Smooth muscle cell (in vitro differentiated cells): ENCODE data around the gene C10orf95. TPM values are rescaled to one million over a fixed set of nuclear protein-coding genes. Genes with fewer than 3 reads are reported as not detected.
A peak's percentile ranks its signal among the peaks of the same experiment; 100 is the strongest.

Experiments
- DNase-seq: peaks from one replicate; lab custom pipeline; 2025; ENCODE audit not compliant: unreplicated experiment; lab: John Stamatoyannopoulos, UW
- H2AFZ ChIP-seq: fragments of 200-600 bp; sonication (generic); 2 replicates; pipeline ENCODE4 v1.6.0; 2016; ENCODE audit warnings: antibody characterized with exemption, low read depth, mild to moderate bottlenecking
- H3F3A ChIP-seq: fragments of 200-600 bp; sonication (generic); 2 replicates; pipeline ENCODE4 v1.6.0; 2017; ENCODE audit warnings: antibody characterized with exemption, low read depth
- H3K27ac ChIP-seq: fragments of 200-600 bp; sonication (generic); 2 replicates; pipeline ENCODE4 v1.5.1; 2016; ENCODE audit warnings: low read depth, mild to moderate bottlenecking
- H3K27me3 ChIP-seq: fragments of 200-600 bp; sonication (generic); 2 replicates; pipeline ENCODE4 v1.6.1; 2016; ENCODE audit warnings: low read depth, mild to moderate bottlenecking
- H3K36me3 ChIP-seq: fragments of 200-600 bp; sonication (generic); 2 replicates; pipeline ENCODE4 v1.5.1; 2016; ENCODE audit warnings: low read depth
- H3K4me1 ChIP-seq: fragments of 200-600 bp; sonication (generic); 2 replicates; pipeline ENCODE4 v1.5.1; 2016; ENCODE audit warnings: low read depth
- H3K4me2 ChIP-seq: fragments of 200-600 bp; sonication (generic); 2 replicates; pipeline ENCODE4 v1.6.0; 2016; ENCODE audit warnings: mild to moderate bottlenecking
- H3K4me3 ChIP-seq: fragments of 200-600 bp; sonication (generic); 2 replicates; pipeline ENCODE4 v1.5.1; 2016; ENCODE audit warnings: mild to moderate bottlenecking
- H3K79me2 ChIP-seq: fragments of 200-600 bp; sonication (generic); 2 replicates; pipeline ENCODE4 v1.6.0; 2016; ENCODE audit warnings: low read depth, mild to moderate bottlenecking
- H3K9ac ChIP-seq: fragments of 200-600 bp; sonication (generic); 2 replicates; pipeline ENCODE4 v1.6.0; 2016; ENCODE audit warnings: low read depth
- H3K9me3 ChIP-seq: fragments of 200-600 bp; sonication (generic); replicated peaks from 2 replicates; pipeline ENCODE4 v1.5.1; 2016; ENCODE audit warnings: low read depth
- H4K20me1 ChIP-seq: fragments of 200-600 bp; sonication (generic); 2 replicates; pipeline ENCODE4 v1.6.0; 2016; ENCODE audit warnings: low read depth
- CTCF ChIP-seq: fragments of 200-600 bp; sonication (generic); IDR thresholded peaks from 2 replicates; pipeline ENCODE4 v1.5.1; 2017; ENCODE audit warnings: borderline replicate concordance, mild to moderate bottlenecking, antibody characterized with exemption; ENCODE audit not compliant: insufficient read depth, poor library complexity, severe bottlenecking
- WGBS: methylation state at CpG from one replicate; pipeline ENCODE4 v1.1.7; 2016; ENCODE audit warnings: low lambda C conversion rate; 5-methylcytosine and 5-hydroxymethylcytosine counted together
- polyA plus RNA-seq: library from polyadenylated mRNA; unstranded; fragments of >200 nt; fragmentation: Nextera tagmentation; extraction: Ambion mirVana; gene quantifications from 2 replicates; pipeline ENCODE4 v1.2.1, GENCODE V29; 2016
- total RNA-seq: library from RNA; depleted of rRNA; stranded (reverse); fragments of >200 nt; gene quantifications from 2 replicates; pipeline ENCODE4 v1.2.3, GENCODE V29; 2014

C10orf95 gene
- total and polyA plus RNA-seq, 2 experiments from 2014 or later = 0.62 TPM; not detected in 1

- peak overlapping the region; percentile 98 for H3K4me2 ChIP-seq
- DNase-seq = no peak
- peak overlapping the region; percentile 58 for H3K27ac ChIP-seq
- WGBS = 1% methylated on average over 21 of the region's 21 CpGs
- TF ChIP-seq CTCF = no peak
- peak overlapping the region; percentile 86 for H3K4me3 ChIP-seq
- H3F3A ChIP-seq = peaks cover 11% of the 10 kb centered on the region
- H3K79me2 ChIP-seq = peaks cover 5% of the 10 kb centered on the region
- H3K9ac ChIP-seq = no peak overlapping the region
- peaks cover 20% of the 10 kb centered on the region for H3K4me1 ChIP-seq
- H3K9me3 ChIP-seq = no peaks in the 10 kb centered on the region
- H3K36me3 ChIP-seq = no peaks in the 10 kb centered on the region
- peaks cover 9% of the 10 kb centered on the region for H4K20me1 ChIP-seq
- peak overlapping the region; percentile 97 for H2AFZ ChIP-seq
- H3K27me3 ChIP-seq = peaks cover 23% of the 10 kb centered on the region
Measured at GRCh38 chr10:102420181-102420713, 31.1 kb downstream of the C10orf95 start.

- TF ChIP-seq CTCF = no peak
- H3K4me2 ChIP-seq = peak overlapping the region; percentile 98
- no peak overlapping the region for H3K27ac ChIP-seq
- H3K9me3 ChIP-seq = no peaks in the 10 kb centered on the region
- peak overlapping the region; percentile 86 for H3K4me3 ChIP-seq
- peaks cover 23% of the 10 kb centered on the region for H3K27me3 ChIP-seq
- H3K4me1 ChIP-seq = peaks cover 25% of the 10 kb centered on the region
- H3K9ac ChIP-seq = no peak overlapping the region
- WGBS = 2% methylated on average over 35 of the region's 54 CpGs
- peaks cover 9% of the 10 kb centered on the region for H4K20me1 ChIP-seq
- H3K36me3 ChIP-seq = no peaks in the 10 kb centered on the region
- peak overlapping the region; percentile 97 for H2AFZ ChIP-seq
- peaks cover 5% of the 10 kb centered on the region for H3K79me2 ChIP-seq
- peak; percentile 39 for DNase-seq
- peaks cover 11% of the 10 kb centered on the region for H3F3A ChIP-seq
Measured at GRCh38 chr10:102419269-102420180, 31.8 kb downstream of the C10orf95 start.

GRCh38 chr10:102418622-102419268 is 32.6 kb downstream of the C10orf95 start, which contains the start of gene PSD:
Gene PSD (minus strand): TSS chr10:102418785. CDS start chr10:102417038, 1,747 bp downstream.
- Histone ChIP-seq H3K27me3 (peaks cover 23% of the 10 kb centered on the region), H2AFZ (no peak within 1 kb of the TSS), H3K36me3 (no peaks in the 10 kb centered on the region), H3K79me2 (peaks cover 5% of the 10 kb centered on the region), H3K27ac (no peak within 1 kb of the TSS), H4K20me1 (peaks cover 9% of the 10 kb centered on the region), H3K4me3 (peak within 1 kb of the TSS; percentile 86), H3F3A (peaks cover 11% of the 10 kb centered on the region), H3K4me1 (peaks cover 32% of the 10 kb centered on the region), H3K9ac (no peak within 1 kb of the TSS), H3K9me3 (no peaks in the 10 kb centered on the region), H3K4me2 (peak within 1 kb of the TSS; percentile 98)
- WGBS = 5% methylated on average over 29 of the region's 45 CpGs
- DNase-seq = no peak
- no peak for TF ChIP-seq CTCF
